Thyroid gland (tissue), 4 donors: ENCODE data around the gene INAVA.

ENCODE experiments used
- POLR2A ChIP-seq, 2 donors: fragments of 450-650 bp; IDR thresholded peaks; one replicate each; pipeline ENCODE4 v1.6.1; 2017; ENCODE audit warnings: antibody characterized with exemption in 2 of 2, mild to moderate bottlenecking in 2 of 2, moderate library complexity in 1 of 2
- TF ChIP-seq, protein P1 (sequence below), 6 experiments: fragments of 200-600 bp in 3 of 6; fragments of 450-650 bp in 3 of 6; sonication (generic) in 3 of 6; IDR thresholded peaks; one replicate each; pipeline ENCODE4 v1.5.1; 2016 to 2019; ENCODE audit warnings: antibody characterized with exemption in 6 of 6, mild to moderate bottlenecking in 2 of 6, inconsistent platforms in 1 of 6, moderate library complexity in 1 of 6

GRCh38 chr1:200959411-200959921 lies 64.8 kb downstream of the INAVA start:
- TF ChIP-seq, protein P1, sequence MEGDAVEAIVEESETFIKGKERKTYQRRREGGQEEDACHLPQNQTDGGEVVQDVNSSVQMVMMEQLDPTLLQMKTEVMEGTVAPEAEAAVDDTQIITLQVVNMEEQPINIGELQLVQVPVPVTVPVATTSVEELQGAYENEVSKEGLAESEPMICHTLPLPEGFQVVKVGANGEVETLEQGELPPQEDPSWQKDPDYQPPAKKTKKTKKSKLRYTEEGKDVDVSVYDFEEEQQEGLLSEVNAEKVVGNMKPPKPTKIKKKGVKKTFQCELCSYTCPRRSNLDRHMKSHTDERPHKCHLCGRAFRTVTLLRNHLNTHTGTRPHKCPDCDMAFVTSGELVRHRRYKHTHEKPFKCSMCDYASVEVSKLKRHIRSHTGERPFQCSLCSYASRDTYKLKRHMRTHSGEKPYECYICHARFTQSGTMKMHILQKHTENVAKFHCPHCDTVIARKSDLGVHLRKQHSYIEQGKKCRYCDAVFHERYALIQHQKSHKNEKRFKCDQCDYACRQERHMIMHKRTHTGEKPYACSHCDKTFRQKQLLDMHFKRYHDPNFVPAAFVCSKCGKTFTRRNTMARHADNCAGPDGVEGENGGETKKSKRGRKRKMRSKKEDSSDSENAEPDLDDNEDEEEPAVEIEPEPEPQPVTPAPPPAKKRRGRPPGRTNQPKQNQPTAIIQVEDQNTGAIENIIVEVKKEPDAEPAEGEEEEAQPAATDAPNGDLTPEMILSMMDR (IDR thresholded peaks at IDR 0.05) = no peak
- TF ChIP-seq POLR2A (IDR thresholded peaks at IDR 0.05) = no peak
